Endothelial cell of hepatic sinusoid (primary cell): Measurements from ENCODE around the gene RNF224.
"Not testable (repeated sequence)": the region's sequence is repeated elsewhere in the genome, so short reads cannot be mapped to it uniquely, and the experiment has no call there.

Experiments
- in situ Hi-C: cut with HindIII; loops from 2 replicates; pipeline ENCODE4 v1.10.0; 2017; ENCODE audit warnings: low sequenced_read_pairs

RNF224 gene

GRCh38 chr9:137251490-137252268, 24.4 kb downstream of the RNF224 start:
- in situ Hi-C loops: no loop called here

- in situ Hi-C loops: no loop called here
These were observed 25.5 kb downstream of the RNF224 start for GRCh38 chr9:137252555-137253506.

- in situ Hi-C loops: no loop called here
These were observed 26.7 kb downstream of the RNF224 start for GRCh38 chr9:137253717-137254623.

- in situ Hi-C loops: no loop called here
These were observed 27.5 kb downstream of the RNF224 start, which contains the start of gene NELFB for GRCh38 chr9:137254624-137255447. TSS of gene NELFB (plus strand) at chr9:137255327.

GRCh38 chr9:137255448-137256114, 28.3 kb downstream of the RNF224 start:
- in situ Hi-C loops: no loop called here

- in situ Hi-C loops: no loop called here
These were observed 29.1 kb downstream of the RNF224 start for GRCh38 chr9:137256362-137256761.

GRCh38 chr9:137256856-137257255, 29.6 kb downstream of the RNF224 start:
- in situ Hi-C loops: no loop called here

- in situ Hi-C loops: not testable (repeated sequence)
These were observed 35.0 kb downstream of the RNF224 start for GRCh38 chr9:137262173-137262908.

- in situ Hi-C loops: no loop called here
These were observed 35.6 kb downstream of the RNF224 start for GRCh38 chr9:137262909-137263285.

GRCh38 chr9:137263506-137263905, 36.2 kb downstream of the RNF224 start:
- in situ Hi-C loops: no loop called here

GRCh38 chr9:137264067-137264466, 36.8 kb downstream of the RNF224 start:
- in situ Hi-C loops: no loop called here

- in situ Hi-C loops: loop anchor here (5.0 kb wide), 1 partner anchor 93 kb away; the partner anchor contains the start of genes LRRC26 and TMEM210
These were observed 38.3 kb downstream of the RNF224 start for GRCh38 chr9:137265496-137266161.

- in situ Hi-C loops: loop anchor here (5.0 kb wide), 1 partner anchor 94 kb away; the partner anchor contains the start of genes LRRC26 and TMEM210
These were observed 38.8 kb downstream of the RNF224 start for GRCh38 chr9:137266162-137266527.

GRCh38 chr9:137266585-137267453, 39.5 kb downstream of the RNF224 start:
- in situ Hi-C loops: loop anchor here (5.0 kb wide), 1 partner anchor 95 kb away; the partner anchor contains the start of genes LRRC26 and TMEM210

GRCh38 chr9:137267933-137268355, 40.6 kb downstream of the RNF224 start:
- in situ Hi-C loops: loop anchor here (5.0 kb wide), 1 partner anchor 96 kb away; the partner anchor contains the start of genes LRRC26 and TMEM210

- in situ Hi-C loops: loop anchor here (5.0 kb wide), 1 partner anchor 96 kb away; the partner anchor contains the start of genes LRRC26 and TMEM210
These were observed 41.4 kb downstream of the RNF224 start for GRCh38 chr9:137268538-137269201.
